ENCODE measurements around the gene SLC29A1.

DNA sequence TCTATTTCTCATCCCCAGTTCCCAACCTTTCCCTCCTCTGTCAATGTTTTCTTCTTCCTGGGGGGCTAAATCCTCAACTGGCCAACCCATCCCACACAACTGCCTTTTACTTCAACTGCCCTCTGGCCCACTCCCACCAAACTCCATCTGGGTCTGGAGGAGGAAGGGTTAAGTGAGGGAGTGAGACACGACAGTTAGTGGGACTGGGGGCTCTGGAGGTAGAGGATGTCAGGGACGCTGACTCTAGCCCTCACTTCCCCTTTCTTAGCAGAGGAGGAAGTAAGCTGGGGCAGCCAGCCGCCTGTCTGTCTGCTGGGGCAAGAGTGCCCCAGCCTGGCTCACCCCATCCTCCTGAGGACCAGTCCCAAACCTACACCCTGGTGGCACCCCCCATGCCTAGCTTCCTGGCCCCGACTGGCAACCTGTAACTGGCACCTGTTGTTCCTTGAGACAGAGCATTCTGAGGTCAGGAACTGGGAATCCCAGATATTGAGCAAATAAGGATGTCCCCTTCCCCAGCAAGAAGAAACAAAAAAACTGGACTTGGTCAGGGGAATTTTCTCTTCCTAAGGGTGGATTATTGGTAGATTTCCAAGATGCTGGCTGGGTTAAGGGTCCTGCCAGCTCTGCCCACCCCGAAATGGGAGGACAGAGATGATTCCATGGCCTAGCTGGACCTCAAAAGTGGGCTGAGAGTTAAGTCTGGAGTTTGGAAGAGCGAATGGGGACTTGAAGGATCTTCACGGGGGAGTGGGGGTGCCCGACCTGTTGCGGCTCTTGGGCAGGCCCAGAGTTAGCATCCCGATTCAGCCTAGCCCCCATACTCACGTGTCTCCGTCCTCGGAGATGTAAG, 41.0 kb downstream of the SLC29A1 start:
- TF ChIP-seq, protein P1, sequence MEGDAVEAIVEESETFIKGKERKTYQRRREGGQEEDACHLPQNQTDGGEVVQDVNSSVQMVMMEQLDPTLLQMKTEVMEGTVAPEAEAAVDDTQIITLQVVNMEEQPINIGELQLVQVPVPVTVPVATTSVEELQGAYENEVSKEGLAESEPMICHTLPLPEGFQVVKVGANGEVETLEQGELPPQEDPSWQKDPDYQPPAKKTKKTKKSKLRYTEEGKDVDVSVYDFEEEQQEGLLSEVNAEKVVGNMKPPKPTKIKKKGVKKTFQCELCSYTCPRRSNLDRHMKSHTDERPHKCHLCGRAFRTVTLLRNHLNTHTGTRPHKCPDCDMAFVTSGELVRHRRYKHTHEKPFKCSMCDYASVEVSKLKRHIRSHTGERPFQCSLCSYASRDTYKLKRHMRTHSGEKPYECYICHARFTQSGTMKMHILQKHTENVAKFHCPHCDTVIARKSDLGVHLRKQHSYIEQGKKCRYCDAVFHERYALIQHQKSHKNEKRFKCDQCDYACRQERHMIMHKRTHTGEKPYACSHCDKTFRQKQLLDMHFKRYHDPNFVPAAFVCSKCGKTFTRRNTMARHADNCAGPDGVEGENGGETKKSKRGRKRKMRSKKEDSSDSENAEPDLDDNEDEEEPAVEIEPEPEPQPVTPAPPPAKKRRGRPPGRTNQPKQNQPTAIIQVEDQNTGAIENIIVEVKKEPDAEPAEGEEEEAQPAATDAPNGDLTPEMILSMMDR (conservative IDR thresholded peaks at IDR 0.05; ENCODE audit: low read depth, low read length): no peak
- no peak for TF ChIP-seq EZH2 (IDR thresholded peaks at IDR 0.05; ENCODE audit: low read length, unreplicated experiment)
- TF ChIP-seq EZH2phosphoT487 (IDR thresholded peaks at IDR 0.05; ENCODE audit: borderline replicate concordance, low read length): no peak
